IMR-90 (cell line): ENCODE data around the gene TPP2. TPM values are rescaled to one million over a fixed set of nuclear protein-coding genes. Genes with fewer than 3 reads are reported as not detected.
A peak's percentile ranks its signal among the peaks of the same experiment; 100 is the strongest.

ENCODE experiments used
- ATAC-seq: fragments of 200-7000 bp; cut with Tn5 transposase; 2 replicates; pipeline ENCODE4 v1.9.1; 2020; ENCODE audit warnings: low read depth, mild to moderate bottlenecking, moderate library complexity
- BruUV-seq: library from RNA; stranded (reverse); fragments of 400-500 nt; replicated peaks from 2 replicates; lab custom pipeline; 2021; lab: Mats Ljungman, UMichigan
- CTCF ChIA-PET: fragments of 300-600 bp; formaldehyde crosslinking; extraction: SDS; loops from one replicate; lab custom pipeline; 2021; ENCODE audit warnings: antibody characterized with exemption; lab: Yijun Ruan, JAX
- POLR2A ChIA-PET: fragments of 300-600 bp; sonication (Branson Sonifier 250); formaldehyde crosslinking; loops from one replicate; lab custom pipeline; 2022; ENCODE audit warnings: antibody characterized with exemption; ENCODE audit not compliant: unreplicated experiment; lab: Charles Lee
- DNase-seq: peaks from one replicate; pipeline ENCODE4 v3.0.0; 2013
- H2AFZ ChIP-seq: replicated peaks from 2 replicates; pipeline ENCODE3; 2013; ENCODE audit warnings: low read length, mild to moderate bottlenecking; ENCODE audit not compliant: poor library complexity
- H2AK5ac ChIP-seq: 2 replicates; pipeline ENCODE4 v1.6.1; 2013; ENCODE audit warnings: low read depth, low read length, inconsistent platforms
- H2AK9ac ChIP-seq: replicated peaks from 2 replicates; pipeline ENCODE3; 2013; ENCODE audit warnings: mild to moderate bottlenecking, low read depth, low read length, moderate library complexity; ENCODE audit not compliant: poor library complexity
- H2BK120ac ChIP-seq: 2 replicates; pipeline ENCODE4 v1.6.1; 2013; ENCODE audit warnings: low read depth, low read length, inconsistent platforms
- H2BK15ac ChIP-seq: 3 replicates; pipeline ENCODE4 v1.6.1; 2013; ENCODE audit warnings: low read depth, low read length, inconsistent platforms
- H2BK20ac ChIP-seq: 2 replicates; pipeline ENCODE4 v1.6.1; 2013; ENCODE audit warnings: low read depth, mild to moderate bottlenecking, inconsistent platforms, low read length, moderate library complexity
- H2BK5ac ChIP-seq: 2 replicates; pipeline ENCODE4 v1.6.1; 2013; ENCODE audit warnings: mild to moderate bottlenecking, low read depth, low read length, inconsistent platforms; ENCODE audit not compliant: poor library complexity, severe bottlenecking
- H3K14ac ChIP-seq: replicated peaks from 2 replicates; pipeline ENCODE4 v1.6.1; 2013; ENCODE audit warnings: low read depth, low read length, inconsistent platforms
- H3K18ac ChIP-seq: 2 replicates; pipeline ENCODE4 v1.6.1; 2013; ENCODE audit warnings: low read depth, low read length, control low read depth
- H3K23ac ChIP-seq: 2 replicates; pipeline ENCODE4 v1.6.1; 2013; ENCODE audit warnings: low read depth, low read length, inconsistent platforms
- H3K27ac ChIP-seq: 2 replicates; pipeline ENCODE4 v1.5.1; 2013; ENCODE audit warnings: mild to moderate bottlenecking, control low read depth, low read length; ENCODE audit not compliant: insufficient read depth
- H3K27me3 ChIP-seq: 2 replicates; pipeline ENCODE4 v1.6.1; 2013; ENCODE audit warnings: low read length; ENCODE audit not compliant: control insufficient read depth, insufficient read depth
- H3K36me3 ChIP-seq: 2 replicates; pipeline ENCODE4 v1.6.1; 2013; ENCODE audit warnings: low read length, mixed read lengths; ENCODE audit not compliant: control insufficient read depth, insufficient read depth
- H3K4ac ChIP-seq: 2 replicates; pipeline ENCODE4 v1.6.1; 2013; ENCODE audit warnings: low read depth, low read length, inconsistent platforms
- H3K4me1 ChIP-seq: 2 replicates; pipeline ENCODE4 v1.6.1; 2013; ENCODE audit warnings: low read length, mixed read lengths; ENCODE audit not compliant: control insufficient read depth, insufficient read depth
- H3K4me2 ChIP-seq: 2 replicates; pipeline ENCODE4 v1.6.1; 2013; ENCODE audit warnings: low read depth, mild to moderate bottlenecking, control low read depth, low read length, moderate library complexity
- H3K4me3 ChIP-seq: 2 replicates; pipeline ENCODE4 v1.5.1; 2013; ENCODE audit warnings: low read depth, mild to moderate bottlenecking, control low read depth, low read length, moderate library complexity; ENCODE audit not compliant: insufficient read depth
- H3K56ac ChIP-seq: 2 replicates; pipeline ENCODE4 v1.6.1; 2013; ENCODE audit warnings: low read length, inconsistent platforms; ENCODE audit not compliant: insufficient read depth; ENCODE audit errors: extremely low read depth
- H3K79me1 ChIP-seq, 2 experiments: 2 replicates each; pipeline ENCODE4 v1.6.1; 2013; ENCODE audit warnings: low read length in 2 of 2, inconsistent platforms in 1 of 2, low read depth in 1 of 2
- H3K9ac ChIP-seq: 2 replicates; pipeline ENCODE4 v1.6.1; 2013; ENCODE audit warnings: low read depth, low read length, control low read depth
- H3K9me1 ChIP-seq: 2 replicates; pipeline ENCODE4 v1.6.1; 2013; ENCODE audit warnings: low read length, inconsistent platforms; ENCODE audit not compliant: insufficient read depth
- H3K9me3 ChIP-seq: 2 replicates; pipeline ENCODE4 v1.6.1; 2013; ENCODE audit warnings: low read length; ENCODE audit not compliant: control insufficient read depth, insufficient read depth
- H4K20me1 ChIP-seq: 2 replicates; pipeline ENCODE4 v1.6.1; 2013; ENCODE audit warnings: low read length, inconsistent platforms; ENCODE audit not compliant: insufficient read depth
- H4K5ac ChIP-seq: 2 replicates; pipeline ENCODE4 v1.6.1; 2013; ENCODE audit warnings: mild to moderate bottlenecking, low read depth, low read length, control low read depth
- H4K8ac ChIP-seq, 2 experiments: 2 replicates each; pipeline ENCODE4 v1.6.1; 2013; ENCODE audit warnings: low read depth in 2 of 2, low read length in 2 of 2, control low read depth in 1 of 2, inconsistent platforms in 1 of 2
- H4K91ac ChIP-seq: 2 replicates; pipeline ENCODE4 v1.6.1; 2013; ENCODE audit warnings: low read depth, low read length, inconsistent platforms; ENCODE audit not compliant: insufficient read depth
- BHLHE40 ChIP-seq: fragments of 150-350 bp; IDR thresholded peaks from 2 replicates; pipeline ENCODE4 v1.6.1; 2016; ENCODE audit warnings: mild to moderate bottlenecking, low read depth, low read length
- CEBPB ChIP-seq: IDR thresholded peaks from 2 replicates; pipeline ENCODE4 v1.6.1; 2012; ENCODE audit warnings: low read depth, low read length, improper control_type of control experiment
- CHD1 ChIP-seq: IDR thresholded peaks from 2 replicates; pipeline ENCODE4 v1.6.1; 2012; ENCODE audit warnings: low read depth, low read length, improper control_type of control experiment
- CTCF ChIP-seq: conservative IDR thresholded peaks from 2 replicates; pipeline ENCODE4 v1.5.1; 2012; ENCODE audit warnings: mild to moderate bottlenecking, low read depth, low read length, improper control_type of control experiment
- ELK1 ChIP-seq: fragments of 150-350 bp; IDR thresholded peaks from 2 replicates; pipeline ENCODE4 v1.6.1; 2016; ENCODE audit warnings: low read depth, mild to moderate bottlenecking, low read length, moderate library complexity, borderline replicate concordance
- FOS ChIP-seq: fragments of 150-350 bp; IDR thresholded peaks from 2 replicates; pipeline ENCODE4 v1.6.1; 2016; ENCODE audit warnings: low read depth, low read length
- MAFK ChIP-seq: IDR thresholded peaks from 2 replicates; pipeline ENCODE4 v1.6.1; 2012; ENCODE audit warnings: low read depth, low read length, improper control_type of control experiment
- MAZ ChIP-seq: IDR thresholded peaks from 2 replicates; pipeline ENCODE4 v1.6.1; 2012; ENCODE audit warnings: low read depth, mild to moderate bottlenecking, low read length, improper control_type of control experiment, moderate library complexity, borderline replicate concordance
- MXI1 ChIP-seq: IDR thresholded peaks from 2 replicates; pipeline ENCODE4 v1.6.1; 2012; ENCODE audit warnings: low read depth, mild to moderate bottlenecking, low read length, moderate library complexity, borderline replicate concordance
- NFE2L2 ChIP-seq: fragments of 150-350 bp; IDR thresholded peaks from 2 replicates; pipeline ENCODE4 v1.6.1; 2016; ENCODE audit warnings: low read depth, mild to moderate bottlenecking, low read length
- POLR2A ChIP-seq: IDR thresholded peaks from 2 replicates; pipeline ENCODE4 v1.6.1; 2012; ENCODE audit warnings: mild to moderate bottlenecking, low read depth, low read length
- RAD21 ChIP-seq: IDR thresholded peaks from 2 replicates; pipeline ENCODE4 v1.6.1; 2012; ENCODE audit warnings: low read length, improper control_type of control experiment
- RCOR1 ChIP-seq: IDR thresholded peaks from 2 replicates; pipeline ENCODE4 v1.6.1; 2012; ENCODE audit warnings: mild to moderate bottlenecking, low read length, improper control_type of control experiment; ENCODE audit not compliant: insufficient replicate concordance
- RFX5 ChIP-seq: IDR thresholded peaks from 2 replicates; pipeline ENCODE4 v1.8.0; 2012; ENCODE audit warnings: low read depth, mild to moderate bottlenecking, low read length, moderate library complexity
- SMC3 ChIP-seq: fragments of 150-350 bp; IDR thresholded peaks from 2 replicates; pipeline ENCODE4 v1.6.1; 2016; ENCODE audit warnings: low read depth, mild to moderate bottlenecking, antibody characterized with exemption, low read length, moderate library complexity
- USF2 ChIP-seq: fragments of 150-350 bp; IDR thresholded peaks from 2 replicates; pipeline ENCODE4 v1.6.1; 2017; ENCODE audit warnings: mild to moderate bottlenecking, antibody characterized with exemption, low read length, low read depth
- WGBS, 2 experiments: methylation state at CpG; one replicate each; pipeline versions ENCODE4 v1.1.5 to v1.1.7; 2013; ENCODE audit warnings: missing lambda C conversion rate in 2 of 2; ENCODE audit not compliant: insufficient read length in 1 of 2; ENCODE audit errors: extremely low coverage in 2 of 2; 5-methylcytosine and 5-hydroxymethylcytosine counted together
- dilution Hi-C: fragments of 300-500 bp; cut with HindIII; formaldehyde crosslinking; loops from one replicate; pipeline ENCODE4 v1.14.3; 2018; ENCODE audit warnings: low sequenced_read_pairs; ENCODE audit not compliant: unreplicated experiment
- in situ Hi-C: fragments of 300-500 bp; cut with MboI; formaldehyde crosslinking; loops from 3 replicates; pipeline ENCODE4 v1.14.3; 2019; ENCODE audit warnings: low sequenced_read_pairs, inconsistent platforms, mixed read lengths
- intact Hi-C: fragments of 100-400 bp; cut with micrococcal nuclease; formaldehyde crosslinking; loops from 2 replicates; pipeline ENCODE4 v1.10.0; 2022
- polyA plus RNA-seq, 3 experiments: library from polyadenylated mRNA; depleted of rRNA; stranded (reverse); fragments of >200 nt; gene quantifications; 2 replicates each; pipeline ENCODE4 v1.2.3, GENCODE V29; 2012; ENCODE audit warnings: low replicate concordance in 1 of 3
- total RNA-seq: library from RNA; depleted of rRNA; stranded (reverse); fragments of >200 nt; gene quantifications from 2 replicates; pipeline ENCODE4 v1.2.3, GENCODE V29; 2012

The TPP2 gene
- total and polyA plus RNA-seq, 2 of the 4 experiments (the other 2 are of a cell fraction): 27.6 to 52.9 TPM

- no peak overlapping the region for H4K5ac ChIP-seq
- H4K20me1 ChIP-seq: no peaks in the 10 kb centered on the region
- no peak overlapping the region for H3K14ac ChIP-seq
- intact Hi-C loops (no loop called here), in situ Hi-C loops (no loop called here), dilution Hi-C loops (no loop called here)
- no peak overlapping the region for H2BK20ac ChIP-seq
- no peak overlapping the region for H2AFZ ChIP-seq
- no peak overlapping the region for H3K9ac ChIP-seq
- 71% methylated on average over 7 of the region's 9 CpGs; no CpG with 5 or more reads in 1 of the 2 experiments for WGBS, 2 experiments
- H2BK15ac ChIP-seq: no peak overlapping the region
- H2AK9ac ChIP-seq: no peak overlapping the region
- TF ChIP-seq USF2: no peak
- no peak for TF ChIP-seq BHLHE40
- no peak for TF ChIP-seq MAFK
- TF ChIP-seq RAD21: no peak
- no peak for TF ChIP-seq RCOR1
- no peak for TF ChIP-seq SMC3
- TF ChIP-seq CHD1: no peak
- TF ChIP-seq FOS: no peak
- TF ChIP-seq RFX5: no peak
- TF ChIP-seq NFE2L2: no peak
- no peak for TF ChIP-seq CEBPB
- no peak for TF ChIP-seq POLR2A
- no peak for TF ChIP-seq MXI1
- TF ChIP-seq CTCF: no peak
- no peak for TF ChIP-seq ELK1
- no peak for TF ChIP-seq MAZ
- no peak overlapping the region for H3K18ac ChIP-seq
- H3K56ac ChIP-seq: no peak overlapping the region
- H3K36me3 ChIP-seq: no peaks in the 10 kb centered on the region
- no peaks in the 10 kb centered on the region for H3K9me1 ChIP-seq
- H3K27me3 ChIP-seq: peaks cover 7% of the 10 kb centered on the region
- H3K4ac ChIP-seq: no peak overlapping the region
- H3K27ac ChIP-seq: no peak overlapping the region
- CTCF ChIA-PET: no interaction called here
- 0 out of 2 replicates have a peak, but pooled peaks cover 3% of the 10 kb centered on the region for H3K9me3 ChIP-seq
- POLR2A ChIA-PET: no interaction called here
- H4K8ac ChIP-seq: no peak overlapping the region
- no peak overlapping the region for H4K91ac ChIP-seq
- H2BK120ac ChIP-seq: no peak overlapping the region
- no peaks in the 10 kb centered on the region for H3K79me1 ChIP-seq
- H2BK5ac ChIP-seq: no peak overlapping the region
- DNase-seq (peak; percentile 13), ATAC-seq (no peak)
- no peak overlapping the region for H3K23ac ChIP-seq
- no peak overlapping the region for H3K4me3 ChIP-seq
- no peak overlapping the region for H2AK5ac ChIP-seq
- BruUV-seq: no TSS peak
- H3K4me2 ChIP-seq: no peak overlapping the region
- peaks cover 2% of the 10 kb centered on the region; the same call in 1 of the 2 replicates for H3K4me1 ChIP-seq
Measured at GRCh38 chr13:102710261-102710679, 113.5 kb downstream of the TPP2 start.
